ENCODE measurements around the gene SYNE2.
"Not testable (repeated sequence)": the region's sequence is repeated elsewhere in the genome, so short reads cannot be mapped to it uniquely, and the experiment has no call there.

The SYNE2 gene

GRCh38 chr14:64005822-64006221 is 153.0 kb downstream of the SYNE2 start:
- Histone ChIP-seq H3K4me3 (ENCODE audit: low read depth, low read length) (no peak overlapping the region), H3K27me3 (ENCODE audit: control insufficient read depth, insufficient read depth, low read length) (no peaks in the 10 kb centered on the region), H3K4me1 (ENCODE audit: control insufficient read depth, insufficient read depth, low read length) (no peaks in the 10 kb centered on the region), H3K9ac (ENCODE audit: low read depth, low read length) (no peak overlapping the region), H3K36me3 (ENCODE audit: control insufficient read depth, insufficient read depth, low read length) (peaks cover 1% of the 10 kb centered on the region), H3K9me3 (ENCODE audit: control insufficient read depth, insufficient read depth, low read length) (no peaks in the 10 kb centered on the region)

- no peak overlapping the region for H3K4me3 ChIP-seq (ENCODE audit: low read depth, low read length)
- no peaks in the 10 kb centered on the region for H3K4me1 ChIP-seq (ENCODE audit: control insufficient read depth, insufficient read depth, low read length)
- H3K9me3 ChIP-seq (ENCODE audit: control insufficient read depth, insufficient read depth, low read length), result no peaks in the 10 kb centered on the region
- H3K9ac ChIP-seq (ENCODE audit: low read depth, low read length), result no peak overlapping the region
- H3K36me3 ChIP-seq (ENCODE audit: control insufficient read depth, insufficient read depth, low read length), result no peaks in the 10 kb centered on the region
- no peaks in the 10 kb centered on the region for H3K27me3 ChIP-seq (ENCODE audit: control insufficient read depth, insufficient read depth, low read length)
These were observed 155.2 kb downstream of the SYNE2 start for GRCh38 chr14:64008016-64008415.

- no peaks in the 10 kb centered on the region for H3K9me3 ChIP-seq (ENCODE audit: control insufficient read depth, insufficient read depth, low read length)
- no peak overlapping the region for H3K9ac ChIP-seq (ENCODE audit: low read depth, low read length)
- H3K36me3 ChIP-seq (ENCODE audit: control insufficient read depth, insufficient read depth, low read length), result no peaks in the 10 kb centered on the region
- no peak overlapping the region for H3K4me3 ChIP-seq (ENCODE audit: low read depth, low read length)
- no peaks in the 10 kb centered on the region for H3K27me3 ChIP-seq (ENCODE audit: control insufficient read depth, insufficient read depth, low read length)
- no peaks in the 10 kb centered on the region for H3K4me1 ChIP-seq (ENCODE audit: control insufficient read depth, insufficient read depth, low read length)
These were observed 159.2 kb downstream of the SYNE2 start for GRCh38 chr14:64012003-64012402.

GRCh38 chr14:64012720-64013119 is 159.9 kb downstream of the SYNE2 start:
- Histone ChIP-seq H3K4me3 (ENCODE audit: low read depth, low read length) (no peak overlapping the region), H3K36me3 (ENCODE audit: control insufficient read depth, insufficient read depth, low read length) (no peaks in the 10 kb centered on the region), H3K4me1 (ENCODE audit: control insufficient read depth, insufficient read depth, low read length) (no peaks in the 10 kb centered on the region), H3K9me3 (ENCODE audit: control insufficient read depth, insufficient read depth, low read length) (no peaks in the 10 kb centered on the region), H3K9ac (ENCODE audit: low read depth, low read length) (no peak overlapping the region), H3K27me3 (ENCODE audit: control insufficient read depth, insufficient read depth, low read length) (no peaks in the 10 kb centered on the region)

GRCh38 chr14:64025479-64025878 is 172.7 kb downstream of the SYNE2 start:
- Histone ChIP-seq H3K4me3 (ENCODE audit: low read depth, low read length) (no peak overlapping the region), H3K4me1 (ENCODE audit: control insufficient read depth, insufficient read depth, low read length) (no peaks in the 10 kb centered on the region), H3K9me3 (ENCODE audit: control insufficient read depth, insufficient read depth, low read length) (no peaks in the 10 kb centered on the region), H3K27me3 (ENCODE audit: control insufficient read depth, insufficient read depth, low read length) (no peaks in the 10 kb centered on the region), H3K36me3 (ENCODE audit: control insufficient read depth, insufficient read depth, low read length) (no peaks in the 10 kb centered on the region), H3K9ac (ENCODE audit: low read depth, low read length) (no peak overlapping the region)

- H3K9me3 ChIP-seq (ENCODE audit: control insufficient read depth, insufficient read depth, low read length), result no peaks in the 10 kb centered on the region
- H3K36me3 ChIP-seq (ENCODE audit: control insufficient read depth, insufficient read depth, low read length), result no peaks in the 10 kb centered on the region
- no peaks in the 10 kb centered on the region for H3K4me1 ChIP-seq (ENCODE audit: control insufficient read depth, insufficient read depth, low read length)
- no peaks in the 10 kb centered on the region for H3K27me3 ChIP-seq (ENCODE audit: control insufficient read depth, insufficient read depth, low read length)
- H3K9ac ChIP-seq (ENCODE audit: low read depth, low read length), result no peak overlapping the region
- no peak overlapping the region for H3K4me3 ChIP-seq (ENCODE audit: low read depth, low read length)
These were observed 173.8 kb downstream of the SYNE2 start for GRCh38 chr14:64026600-64026999.

GRCh38 chr14:64035143-64035542 is 182.3 kb downstream of the SYNE2 start:
- H3K36me3 ChIP-seq (ENCODE audit: control insufficient read depth, insufficient read depth, low read length), result no peaks in the 10 kb centered on the region
- no peaks in the 10 kb centered on the region for H3K27me3 ChIP-seq (ENCODE audit: control insufficient read depth, insufficient read depth, low read length)
- H3K4me3 ChIP-seq (ENCODE audit: low read depth, low read length), result no peak overlapping the region
- H3K9me3 ChIP-seq (ENCODE audit: control insufficient read depth, insufficient read depth, low read length), result no peaks in the 10 kb centered on the region
- peaks cover 2% of the 10 kb centered on the region for H3K4me1 ChIP-seq (ENCODE audit: control insufficient read depth, insufficient read depth, low read length)
- no peak overlapping the region for H3K9ac ChIP-seq (ENCODE audit: low read depth, low read length)

GRCh38 chr14:64037869-64038745 is 185.3 kb downstream of the SYNE2 start:
- H3K4me3 ChIP-seq (ENCODE audit: low read depth, low read length); H3K9me3 ChIP-seq (ENCODE audit: control insufficient read depth, insufficient read depth, low read length); H3K4me1 ChIP-seq (ENCODE audit: control insufficient read depth, insufficient read depth, low read length); H3K27me3 ChIP-seq (ENCODE audit: control insufficient read depth, insufficient read depth, low read length); H3K9ac ChIP-seq (ENCODE audit: low read depth, low read length); H3K36me3 ChIP-seq (ENCODE audit: control insufficient read depth, insufficient read depth, low read length): not testable (repeated sequence)

GRCh38 chr14:64038841-64039542 is 186.2 kb downstream of the SYNE2 start:
- peaks cover 3% of the 10 kb centered on the region for H3K36me3 ChIP-seq (ENCODE audit: control insufficient read depth, insufficient read depth, low read length)
- no peaks in the 10 kb centered on the region for H3K9me3 ChIP-seq (ENCODE audit: control insufficient read depth, insufficient read depth, low read length)
- H3K4me3 ChIP-seq (ENCODE audit: low read depth, low read length), result no peak overlapping the region
- H3K27me3 ChIP-seq (ENCODE audit: control insufficient read depth, insufficient read depth, low read length), result no peaks in the 10 kb centered on the region
- H3K9ac ChIP-seq (ENCODE audit: low read depth, low read length), result no peak overlapping the region
- peaks cover 2% of the 10 kb centered on the region for H3K4me1 ChIP-seq (ENCODE audit: control insufficient read depth, insufficient read depth, low read length)

- Histone ChIP-seq H3K36me3 (ENCODE audit: control insufficient read depth, insufficient read depth, low read length) (peaks cover 3% of the 10 kb centered on the region), H3K27me3 (ENCODE audit: control insufficient read depth, insufficient read depth, low read length) (no peaks in the 10 kb centered on the region), H3K4me3 (ENCODE audit: low read depth, low read length) (no peak overlapping the region), H3K9me3 (ENCODE audit: control insufficient read depth, insufficient read depth, low read length) (no peaks in the 10 kb centered on the region), H3K4me1 (ENCODE audit: control insufficient read depth, insufficient read depth, low read length) (peaks cover 2% of the 10 kb centered on the region), H3K9ac (ENCODE audit: low read depth, low read length) (no peak overlapping the region)
These were observed 187.2 kb downstream of the SYNE2 start for GRCh38 chr14:64040044-64040443.

- H3K36me3 ChIP-seq (ENCODE audit: control insufficient read depth, insufficient read depth, low read length); H3K4me1 ChIP-seq (ENCODE audit: control insufficient read depth, insufficient read depth, low read length); H3K4me3 ChIP-seq (ENCODE audit: low read depth, low read length); H3K9me3 ChIP-seq (ENCODE audit: control insufficient read depth, insufficient read depth, low read length); H3K9ac ChIP-seq (ENCODE audit: low read depth, low read length); H3K27me3 ChIP-seq (ENCODE audit: control insufficient read depth, insufficient read depth, low read length): not testable (repeated sequence)
These were observed 190.5 kb downstream of the SYNE2 start for GRCh38 chr14:64043296-64043695.

- Histone ChIP-seq H3K4me3 (ENCODE audit: low read depth, low read length) (no peak overlapping the region), H3K27me3 (ENCODE audit: control insufficient read depth, insufficient read depth, low read length) (no peaks in the 10 kb centered on the region), H3K9ac (ENCODE audit: low read depth, low read length) (no peak overlapping the region), H3K4me1 (ENCODE audit: control insufficient read depth, insufficient read depth, low read length) (no peaks in the 10 kb centered on the region), H3K36me3 (ENCODE audit: control insufficient read depth, insufficient read depth, low read length) (peaks cover 3% of the 10 kb centered on the region), H3K9me3 (ENCODE audit: control insufficient read depth, insufficient read depth, low read length) (no peaks in the 10 kb centered on the region)
These were observed 192.3 kb downstream of the SYNE2 start for GRCh38 chr14:64045091-64045490.
